SK-N-SH treated with all-trans-retinoic acid at 6 μM for 48 hours (cell line): Measurements from ENCODE around the gene RALGPS1.

Experiments used
- CREB5 ChIP-seq: fragments of 250-450 bp; sonication (Bioruptor Pico); IDR thresholded peaks from 2 replicates; pipeline ENCODE4 v1.5.1; 2020; ENCODE audit warnings: low read depth, mild to moderate bottlenecking, moderate library complexity
- GLIS3 ChIP-seq: fragments of 250-450 bp; sonication (Bioruptor Pico); IDR thresholded peaks from 2 replicates; pipeline ENCODE4 v1.5.0; 2020; ENCODE audit warnings: mild to moderate bottlenecking, moderate library complexity
- OSR1 ChIP-seq: fragments of 250-450 bp; sonication (Bioruptor Pico); IDR thresholded peaks from 2 replicates; pipeline ENCODE4 v1.8.0; 2022; ENCODE audit warnings: moderate library complexity, mild to moderate bottlenecking, inconsistent platforms
- PPARA ChIP-seq: fragments of 250-450 bp; sonication (Bioruptor Pico); IDR thresholded peaks from 2 replicates; pipeline ENCODE4 v1.5.0; 2020; ENCODE audit warnings: mild to moderate bottlenecking, borderline replicate concordance
- RARB ChIP-seq: fragments of 250-450 bp; sonication (Bioruptor Pico); IDR thresholded peaks from 2 replicates; pipeline ENCODE4 v1.8.0; 2021; ENCODE audit warnings: mild to moderate bottlenecking, moderate library complexity
- SNAI2 ChIP-seq: fragments of 250-450 bp; sonication (Bioruptor Pico); IDR thresholded peaks from 2 replicates; pipeline ENCODE4 v1.5.0; 2020; ENCODE audit warnings: mild to moderate bottlenecking, moderate library complexity
- TCF4 ChIP-seq: fragments of 250-450 bp; sonication (Bioruptor Pico); IDR thresholded peaks from 2 replicates; pipeline ENCODE4 v1.8.0; 2021; ENCODE audit warnings: mild to moderate bottlenecking, moderate library complexity, borderline replicate concordance
- TOX ChIP-seq: fragments of 250-450 bp; sonication (Bioruptor Pico); IDR thresholded peaks from 2 replicates; pipeline ENCODE4 v1.8.0; 2021; ENCODE audit warnings: mild to moderate bottlenecking, moderate library complexity, borderline replicate concordance
- ZC3H10 ChIP-seq: fragments of 250-450 bp; sonication (Bioruptor Pico); IDR thresholded peaks from 2 replicates; pipeline ENCODE4 v1.5.1; 2021; ENCODE audit warnings: mild to moderate bottlenecking, moderate library complexity
- ZFP3 ChIP-seq: fragments of 250-450 bp; sonication (Bioruptor Pico); IDR thresholded peaks from 2 replicates; pipeline ENCODE4 v1.5.0; 2020; ENCODE audit warnings: mild to moderate bottlenecking, moderate library complexity
- ZFP30 ChIP-seq: fragments of 450-650 bp; formaldehyde crosslinking; IDR thresholded peaks from 2 replicates; pipeline ENCODE4 v1.5.0; 2022; ENCODE audit warnings: mild to moderate bottlenecking, moderate library complexity
- ZNF70 ChIP-seq: fragments of 450-650 bp; formaldehyde crosslinking; IDR thresholded peaks from 2 replicates; pipeline ENCODE4 v1.5.0; 2020; ENCODE audit warnings: mild to moderate bottlenecking, moderate library complexity
- TF ChIP-seq, protein P1 (sequence below): fragments of 250-450 bp; sonication (Bioruptor Pico); IDR thresholded peaks from 2 replicates; pipeline ENCODE4 v1.8.0; 2020; ENCODE audit warnings: mild to moderate bottlenecking, moderate library complexity, borderline replicate concordance

DNA sequence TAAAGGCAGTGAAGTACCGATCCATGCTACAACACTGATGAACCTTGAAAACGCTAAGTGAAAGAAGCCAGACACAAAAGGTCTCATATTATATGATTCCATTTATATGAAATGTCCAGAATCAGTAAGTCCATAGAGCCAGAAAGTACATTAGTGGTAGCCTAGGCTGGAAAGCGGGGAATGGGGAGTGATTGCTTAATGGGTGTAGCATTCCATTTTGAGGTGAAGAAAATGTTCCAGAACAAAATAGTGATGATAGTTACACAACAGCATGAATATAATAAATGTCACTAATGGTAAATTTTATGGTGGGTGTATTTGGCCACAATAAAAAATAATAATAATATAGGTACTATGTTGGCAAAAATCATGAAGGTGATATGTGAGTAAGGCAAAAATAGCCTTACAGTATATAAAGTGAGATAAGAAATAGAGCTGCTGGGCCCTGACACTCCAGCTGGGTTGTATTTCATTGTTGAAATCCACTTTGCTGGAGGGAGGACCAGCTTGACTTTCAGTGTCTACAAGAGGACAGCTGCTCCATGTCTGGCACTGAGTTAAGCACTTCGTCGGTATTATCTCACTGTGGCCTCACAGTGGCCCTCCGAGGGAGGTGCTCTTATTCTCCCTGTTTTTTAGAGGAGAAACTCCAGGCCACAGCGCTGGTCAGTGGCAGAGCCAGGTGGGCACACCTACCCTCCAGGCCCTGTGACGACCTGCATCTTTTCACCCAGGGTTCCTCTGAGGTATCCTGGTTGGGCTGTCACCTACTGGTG, 230.3 kb downstream of the RALGPS1 start:
- TF ChIP-seq RARB (CRISPR knock-in tag) (no peak), CREB5 (CRISPR knock-in tag) (no peak), ZFP3 (CRISPR knock-in tag) (no peak), ZC3H10 (no peak), TCF4 (CRISPR knock-in tag) (no peak), TOX (no peak), SNAI2 (no peak), ZFP30 (CRISPR knock-in tag) (no peak), OSR1 (CRISPR knock-in tag) (no peak), ZNF70 (CRISPR knock-in tag) (no peak), PPARA (CRISPR knock-in tag) (no peak), GLIS3 (no peak)
- TF ChIP-seq, protein P1, sequence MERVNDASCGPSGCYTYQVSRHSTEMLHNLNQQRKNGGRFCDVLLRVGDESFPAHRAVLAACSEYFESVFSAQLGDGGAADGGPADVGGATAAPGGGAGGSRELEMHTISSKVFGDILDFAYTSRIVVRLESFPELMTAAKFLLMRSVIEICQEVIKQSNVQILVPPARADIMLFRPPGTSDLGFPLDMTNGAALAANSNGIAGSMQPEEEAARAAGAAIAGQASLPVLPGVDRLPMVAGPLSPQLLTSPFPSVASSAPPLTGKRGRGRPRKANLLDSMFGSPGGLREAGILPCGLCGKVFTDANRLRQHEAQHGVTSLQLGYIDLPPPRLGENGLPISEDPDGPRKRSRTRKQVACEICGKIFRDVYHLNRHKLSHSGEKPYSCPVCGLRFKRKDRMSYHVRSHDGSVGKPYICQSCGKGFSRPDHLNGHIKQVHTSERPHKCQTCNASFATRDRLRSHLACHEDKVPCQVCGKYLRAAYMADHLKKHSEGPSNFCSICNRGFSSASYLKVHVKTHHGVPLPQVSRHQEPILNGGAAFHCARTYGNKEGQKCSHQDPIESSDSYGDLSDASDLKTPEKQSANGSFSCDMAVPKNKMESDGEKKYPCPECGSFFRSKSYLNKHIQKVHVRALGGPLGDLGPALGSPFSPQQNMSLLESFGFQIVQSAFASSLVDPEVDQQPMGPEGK (CRISPR knock-in tag) = no peak
